ENCODE data around the gene FNDC10. TPM values are rescaled to one million over a fixed set of nuclear protein-coding genes. Genes with fewer than 3 reads are reported as not detected.

FNDC10 gene
- total and polyA plus RNA-seq, 2 donors (not counting 3 experiments of a cell fraction or from before 2014, with no cell fraction given), result 1.5 to 2.3 TPM

GRCh38 chr1:1623631-1624442 lies 23.9 kb upstream of the FNDC10 start:
- Histone ChIP-seq H3K4me2 (ENCODE audit: insufficient read depth, low read length) (no peak overlapping the region), H2AFZ (ENCODE audit: low read depth, low read length) (no peak overlapping the region), H3K27ac (ENCODE audit: insufficient read depth, low read depth, low read length) (no peak overlapping the region), H3K36me3 (ENCODE audit: control insufficient read depth in 2 of 2, extremely low read depth in 1 of 2, insufficient read depth in 2 of 2, low read length in 2 of 2) (no peaks in the 10 kb centered on the region), H3K4me1 (ENCODE audit: control insufficient read depth, extremely low read depth, insufficient read depth, low read length) (no peaks in the 10 kb centered on the region), H3K9ac (replicated peaks; ENCODE audit: extremely low read depth, insufficient read depth, low read length) (no peak overlapping the region), H3K9me3 (replicated peaks; ENCODE audit: control insufficient read depth, insufficient read depth, low read length) (no peaks in the 10 kb centered on the region), H3K4me3 (replicated peaks in 1 of 3; ENCODE audit: insufficient read depth in 1 of 3, low read depth in 1 of 3, low read length in 3 of 3) (no peak overlapping the region), H3K79me2 (ENCODE audit: control insufficient read depth, insufficient read depth, low read length) (no peaks in the 10 kb centered on the region), H3K9me1 (replicated peaks; ENCODE audit: control insufficient read depth, extremely low read depth, insufficient read depth, low read length) (no peaks in the 10 kb centered on the region), H4K20me1 (replicated peaks; ENCODE audit: control insufficient read depth, extremely low read depth, insufficient read depth, low read length) (no peaks in the 10 kb centered on the region), H3K27me3 (ENCODE audit: control insufficient read depth in 2 of 2, insufficient read depth in 2 of 2, low read length in 2 of 2) (no peaks in the 10 kb centered on the region)
- no TSS peak for BruUV-seq (replicated peaks)
- intact Hi-C loops (cut with micrococcal nuclease) (no loop called here), dilution Hi-C loops (cut with MboI; ENCODE audit: extremely low pct_ligation_motif_present, low sequenced_read_pairs) (no loop called here)
- FAIRE-seq, result no peak
- DNase-seq (ENCODE audit: low read depth, low spot score), result no peak
- ChIA-PET POLR2A (no interaction called here), CTCF (no interaction called here)
- TF ChIP-seq GATA2 (IDR thresholded peaks at IDR 0.05; ENCODE audit: insufficient read depth, insufficient read length, low read depth, low read length) (no peak), POLR2A (IDR thresholded peaks at IDR 0.05; ENCODE audit: low read depth, low read length) (no peak), MAX (IDR thresholded peaks at IDR 0.05; ENCODE audit: insufficient read depth, insufficient read length) (no peak), FOS (IDR thresholded peaks at IDR 0.05; ENCODE audit: borderline replicate concordance, insufficient read depth, low read length) (no peak), JUN (IDR thresholded peaks at IDR 0.05; ENCODE audit: borderline replicate concordance, insufficient read depth, insufficient read length, low read depth) (no peak), CTCF (IDR thresholded peaks at IDR 0.05; ENCODE audit: extremely low read depth in 1 of 2, insufficient read depth in 1 of 2, low read depth in 1 of 2, low read length in 2 of 2) (no peak), MYC (IDR thresholded peaks at IDR 0.05; ENCODE audit: low read depth, low read length) (no peak), EZH2 (IDR thresholded peaks at IDR 0.05; ENCODE audit: borderline replicate concordance, low read depth, low read length, severe bottlenecking) (no peak), POLR2AphosphoS5 (IDR thresholded peaks at IDR 0.05; ENCODE audit: insufficient read depth, low read depth, low read length) (no peak)

Data from endothelial cell of umbilical vein (primary cell).